KMS-11 (cell line): ENCODE measurements around the gene AAK1.
"Not testable (repeated sequence)": the region's sequence is repeated elsewhere in the genome, so short reads cannot be mapped to it uniquely, and the experiment has no call there.

Experiments
- H2AFZ ChIP-seq: fragments of 200-600 bp; sonication (generic); 2 replicates; pipeline ENCODE4 v1.6.1; 2016; ENCODE audit warnings: antibody characterized with exemption, mixed run types, low read depth
- H3K27ac ChIP-seq: fragments of 200-600 bp; sonication (generic); 2 replicates; pipeline ENCODE4 v1.6.1; 2016; ENCODE audit warnings: mild to moderate bottlenecking, mixed run types
- H3K27me3 ChIP-seq: fragments of 200-600 bp; sonication (generic); 2 replicates; pipeline ENCODE4 v1.6.1; 2017; ENCODE audit warnings: mild to moderate bottlenecking, low read depth, mixed run types, moderate library complexity; ENCODE audit not compliant: insufficient read depth
- H3K36me3 ChIP-seq: fragments of 200-600 bp; sonication (generic); 2 replicates; pipeline ENCODE4 v1.6.1; 2017; ENCODE audit warnings: mild to moderate bottlenecking, mixed run types; ENCODE audit not compliant: insufficient read depth
- H3K4me1 ChIP-seq: fragments of 200-600 bp; sonication (generic); 2 replicates; pipeline ENCODE4 v1.6.1; 2016; ENCODE audit warnings: mild to moderate bottlenecking, low read depth, mixed run types; ENCODE audit not compliant: poor library complexity, severe bottlenecking
- H3K4me2 ChIP-seq: fragments of 200-600 bp; sonication (generic); 2 replicates; pipeline ENCODE4 v1.7.0; 2016; ENCODE audit warnings: mild to moderate bottlenecking, mixed run types
- H3K4me3 ChIP-seq: fragments of 200-600 bp; sonication (generic); IDR thresholded peaks from 2 replicates; pipeline ENCODE4 v1.6.1; 2017; ENCODE audit warnings: low read depth, low read length, mixed read lengths; ENCODE audit not compliant: insufficient read depth
- H3K79me2 ChIP-seq: fragments of 200-600 bp; sonication (generic); 2 replicates; pipeline ENCODE4 v1.6.1; 2016; ENCODE audit warnings: low read depth, mixed run types; ENCODE audit not compliant: insufficient read depth
- H3K9ac ChIP-seq: fragments of 200-600 bp; sonication (generic); 2 replicates; pipeline ENCODE4 v1.6.1; 2016; ENCODE audit warnings: mild to moderate bottlenecking, mixed run types
- H4K20me1 ChIP-seq: fragments of 200-600 bp; sonication (generic); 2 replicates; pipeline ENCODE4 v1.6.1; 2016; ENCODE audit warnings: mild to moderate bottlenecking, mixed run types; ENCODE audit not compliant: insufficient read depth
- CTCF ChIP-seq: fragments of 200-600 bp; sonication (generic); conservative IDR thresholded peaks from 2 replicates; pipeline ENCODE4 v1.6.1; 2017; ENCODE audit warnings: low read depth, mild to moderate bottlenecking, antibody characterized with exemption, low read length, moderate library complexity, mixed read lengths

The AAK1 gene

GRCh38 chr2:69659349-69659748 lies 15.8 kb upstream of the AAK1 start:
- H3K9ac ChIP-seq = no peak overlapping the region
- H3K79me2 ChIP-seq = no peaks in the 10 kb centered on the region
- TF ChIP-seq CTCF = no peak
- H3K4me2 ChIP-seq = no peak overlapping the region
- H3K4me1 ChIP-seq = no peaks in the 10 kb centered on the region
- no peaks in the 10 kb centered on the region for H3K36me3 ChIP-seq
- H3K4me3 ChIP-seq = no peak overlapping the region
- no peaks in the 10 kb centered on the region for H3K27me3 ChIP-seq
- no peak overlapping the region for H2AFZ ChIP-seq
- H3K27ac ChIP-seq = no peak overlapping the region
- no peaks in the 10 kb centered on the region for H4K20me1 ChIP-seq

GRCh38 chr2:69652206-69652605 lies 8.7 kb upstream of the AAK1 start:
- Histone ChIP-seq H3K4me3 (no peak overlapping the region), H3K36me3 (no peaks in the 10 kb centered on the region), H3K79me2 (no peaks in the 10 kb centered on the region), H3K27ac (no peak overlapping the region), H3K27me3 (no peaks in the 10 kb centered on the region), H3K4me1 (peaks cover 36% of the 10 kb centered on the region), H3K4me2 (no peak overlapping the region), H2AFZ (no peak overlapping the region), H3K9ac (no peak overlapping the region), H4K20me1 (no peaks in the 10 kb centered on the region)
- TF ChIP-seq CTCF = no peak

- not testable (repeated sequence) for H3K27me3 ChIP-seq, H4K20me1 ChIP-seq, H2AFZ ChIP-seq, H3K36me3 ChIP-seq, H3K9ac ChIP-seq, H3K4me3 ChIP-seq
- H3K27ac ChIP-seq = peak overlapping the region; percentile 96; the same call in 1 of the 2 replicates
- peaks cover 64% of the 10 kb centered on the region for H3K4me1 ChIP-seq
- H3K79me2 ChIP-seq = peaks cover 10% of the 10 kb centered on the region; the same call in 1 of the 2 replicates
- peak overlapping the region; percentile 84; the same call in 1 of the 2 replicates for H3K4me2 ChIP-seq
These were observed 3.7 kb upstream of the AAK1 start for GRCh38 chr2:69647196-69647595.

GRCh38 chr2:69646714-69647113 lies 3.2 kb upstream of the AAK1 start:
- no peak for TF ChIP-seq CTCF
- Histone ChIP-seq H3K4me3 (no peak overlapping the region), H3K27ac (peak overlapping the region; percentile 89; the same call in 1 of the 2 replicates), H3K27me3 (no peaks in the 10 kb centered on the region), H2AFZ (no peak overlapping the region), H3K4me2 (peak overlapping the region; percentile 84; the same call in 1 of the 2 replicates), H4K20me1 (no peaks in the 10 kb centered on the region), H3K4me1 (peaks cover 65% of the 10 kb centered on the region), H3K36me3 (no peaks in the 10 kb centered on the region), H3K79me2 (peaks cover 15% of the 10 kb centered on the region; the same call in 1 of the 2 replicates), H3K9ac (no peak overlapping the region)

- Histone ChIP-seq H3K4me3 (no peak overlapping the region), H3K4me2 (peak overlapping the region; percentile 84), H3K4me1 (peaks cover 70% of the 10 kb centered on the region)
These were observed 2.4 kb upstream of the AAK1 start for GRCh38 chr2:69645921-69646320.

More at GRCh38 chr2:69645921-69646320, 2.4 kb upstream of the AAK1 start:
- Histone ChIP-seq H3K9ac (peak overlapping the region; percentile 83; the same call in 1 of the 2 replicates), H3K36me3 (no peaks in the 10 kb centered on the region), H3K27ac (peak overlapping the region; percentile 89; the same call in 1 of the 2 replicates), H4K20me1 (no peaks in the 10 kb centered on the region), H3K27me3 (no peaks in the 10 kb centered on the region), H2AFZ (no peak overlapping the region), H3K79me2 (peaks cover 23% of the 10 kb centered on the region; the same call in 1 of the 2 replicates)
- no peak for TF ChIP-seq CTCF
